Left forelimb (tissue), 1 donor: ENCODE data around the gene CAPN8.

Experiments
- DNase-seq: peaks from one replicate; pipeline ENCODE4 v3.0.0-alpha.2; 2018; ENCODE audit warnings: low spot score

The CAPN8 gene

DNA sequence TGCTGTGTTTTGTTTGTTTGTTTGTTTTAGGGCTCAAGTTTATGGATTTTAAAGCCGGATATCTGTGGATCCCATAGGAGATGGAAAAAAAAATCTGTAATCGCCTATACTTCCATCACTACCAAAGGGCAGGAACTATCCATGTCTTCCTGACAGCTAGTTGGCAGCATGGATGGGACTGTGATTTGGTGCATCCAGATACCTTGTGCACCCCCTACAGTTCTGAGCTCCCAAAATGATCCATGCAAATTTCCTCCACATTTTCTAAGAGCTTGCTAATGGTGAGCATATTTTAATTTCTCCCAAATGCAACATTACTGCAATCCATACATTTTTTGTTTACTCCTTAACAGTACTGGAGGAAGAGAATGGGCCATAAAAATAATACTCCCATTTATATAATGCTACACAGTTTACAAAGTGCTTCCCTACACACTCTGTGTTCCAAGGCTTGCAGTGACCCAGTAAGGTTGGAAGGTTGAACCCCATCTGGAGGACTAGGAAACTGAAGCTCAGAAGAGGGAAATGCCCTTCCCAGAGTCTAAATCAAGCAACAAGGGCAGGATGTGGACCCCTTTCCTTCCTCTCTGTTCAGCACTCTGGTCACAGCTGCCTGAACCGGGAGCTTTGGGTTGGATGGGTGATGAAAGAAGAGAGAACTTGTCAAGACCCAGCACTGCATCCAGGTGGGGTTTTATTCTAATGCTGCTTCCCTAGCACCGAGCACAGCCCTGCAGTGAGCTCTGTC is 48.0 kb downstream of the CAPN8 start:
- no peak for DNase-seq

- DNase-seq, result no peak
Measured at GRCh38 chr1:223616586-223616985, 48.9 kb downstream of the CAPN8 start.

DNA sequence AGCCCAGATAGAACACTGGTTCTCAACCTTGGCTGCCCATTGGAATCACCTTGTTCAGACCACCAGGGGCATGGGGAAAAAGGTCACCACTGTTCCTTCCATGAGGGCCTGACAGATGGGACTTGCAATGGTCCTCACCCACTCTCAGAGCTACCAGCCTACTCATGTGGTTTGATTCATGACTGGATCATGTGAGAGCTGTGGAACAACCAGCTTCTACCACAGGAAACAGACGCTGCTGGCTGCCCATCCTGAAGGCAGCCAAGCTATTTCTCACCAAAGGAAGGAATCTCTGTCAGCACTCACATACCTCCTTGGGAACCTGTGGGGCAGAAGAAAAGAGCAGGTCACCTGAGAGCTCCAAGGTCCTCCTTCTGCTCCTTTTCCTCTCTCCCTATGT is 53.6 kb downstream of the CAPN8 start:
- no peak for DNase-seq

GRCh38 chr1:223609977-223610376 is 55.5 kb downstream of the CAPN8 start:
- no peak for DNase-seq

DNA sequence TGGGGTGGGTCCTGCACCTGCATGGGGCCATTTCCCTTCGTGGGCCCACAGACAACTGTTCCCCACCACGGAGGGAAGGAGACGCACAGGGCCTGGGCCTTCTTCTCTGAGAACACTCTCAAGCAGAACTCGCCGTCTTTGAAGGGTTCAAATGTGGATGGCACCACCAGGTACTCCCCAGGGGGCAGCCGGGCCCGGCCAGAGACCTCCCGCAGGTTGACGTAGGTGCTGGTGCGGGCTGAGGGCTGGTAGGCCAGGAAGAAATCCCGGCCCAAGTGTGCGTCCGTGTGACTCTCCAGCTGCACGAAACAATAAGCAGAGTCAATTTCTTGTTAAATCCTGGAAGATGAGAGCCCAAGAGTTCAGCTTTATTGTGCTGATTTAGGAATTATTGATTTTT is 56.4 kb downstream of the CAPN8 start:
- no peak for DNase-seq

DNA sequence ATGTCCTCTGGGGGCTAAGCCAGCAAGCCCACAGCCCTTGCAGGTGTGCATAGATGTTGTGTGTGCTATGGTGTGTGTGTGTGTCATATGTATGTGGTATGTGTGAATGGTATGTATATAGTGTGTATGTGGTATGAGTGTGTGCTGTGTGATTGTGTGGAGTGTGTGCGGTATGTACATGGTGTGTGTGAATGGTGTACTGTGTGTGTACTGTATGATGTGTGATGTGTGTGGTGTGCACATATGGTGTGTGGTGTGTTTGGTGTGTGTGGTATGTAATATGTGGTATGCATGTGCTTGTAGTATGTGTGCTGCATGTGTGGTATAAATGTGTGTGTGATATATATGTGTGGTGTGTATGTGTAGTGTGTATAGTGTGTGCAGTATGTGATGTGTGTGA is 107.0 kb downstream of the CAPN8 start:
- DNase-seq, result no peak

DNA sequence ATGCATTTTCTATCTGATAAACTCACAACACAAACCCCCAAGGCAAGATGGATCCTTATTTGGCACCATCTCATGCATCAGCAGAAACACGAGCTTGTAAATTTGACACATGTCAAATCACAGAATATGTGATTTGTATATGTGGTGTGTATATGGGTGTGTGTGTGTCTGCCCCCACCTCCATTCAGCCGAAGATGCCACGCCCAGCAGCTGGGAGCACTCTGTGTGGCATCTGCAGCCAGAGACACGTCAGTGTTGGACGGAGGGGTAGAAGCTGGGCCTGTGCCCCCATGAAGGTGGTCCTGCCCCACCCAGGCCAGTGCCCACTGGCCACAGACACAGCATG is 108.4 kb downstream of the CAPN8 start:
- DNase-seq, result no peak

DNA sequence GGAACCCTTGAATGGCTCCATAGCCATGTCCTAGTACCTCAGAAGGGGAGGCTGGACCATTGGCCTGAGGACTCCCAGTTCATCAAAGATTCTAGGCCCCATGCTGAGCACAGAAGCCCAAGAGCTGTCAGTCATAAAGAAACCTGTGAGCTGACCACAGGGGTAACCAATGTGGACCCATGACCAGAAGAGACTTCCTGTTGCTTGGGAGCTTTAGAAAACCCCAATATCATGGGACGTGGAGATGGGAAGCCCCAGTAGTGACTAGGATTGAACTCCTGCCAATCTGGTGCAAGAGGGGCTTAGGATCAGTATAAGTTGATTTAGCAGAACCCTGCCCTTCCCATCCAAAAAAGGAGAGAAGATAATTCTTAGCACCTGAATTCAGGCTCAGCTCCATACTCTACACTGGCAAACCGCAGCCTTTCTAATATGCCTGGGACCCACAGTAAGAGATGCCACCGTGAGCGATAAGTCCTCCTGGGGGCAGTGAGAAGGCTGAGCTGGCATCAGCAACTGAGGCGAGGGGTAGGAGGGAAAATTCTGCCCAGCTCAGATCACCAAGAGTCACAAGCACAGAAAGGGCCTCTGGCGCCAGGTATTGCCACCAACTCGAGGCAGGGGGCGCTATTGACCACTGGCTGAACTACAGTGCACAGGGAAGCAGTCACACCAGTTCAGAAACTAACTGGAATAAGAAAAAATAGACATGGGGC is 108.9 kb downstream of the CAPN8 start:
- no peak for DNase-seq

DNA sequence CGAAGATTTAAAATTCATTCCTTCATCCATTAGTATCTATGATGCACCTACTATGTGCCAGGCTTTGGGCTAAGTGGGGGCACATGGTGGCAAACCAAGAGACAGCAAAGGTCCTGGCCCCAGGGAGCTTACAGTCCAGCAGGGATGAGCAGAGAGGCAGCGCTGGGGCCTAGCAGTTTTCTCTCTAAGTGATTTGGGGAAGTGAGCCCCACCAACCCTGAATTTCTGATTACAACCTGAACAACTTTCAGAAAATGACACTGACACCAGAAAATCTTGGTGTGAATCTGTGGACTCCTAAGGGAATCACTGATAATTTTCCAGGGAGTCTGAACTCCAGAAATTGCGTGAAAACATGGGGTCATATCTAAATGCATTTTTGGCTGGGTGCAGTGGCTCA is 111.5 kb downstream of the CAPN8 start:
- DNase-seq, result no peak

- no peak for DNase-seq
Measured at GRCh38 chr1:223551610-223552009, 113.9 kb downstream of the CAPN8 start.

- DNase-seq, result no peak
Measured at GRCh38 chr1:223549740-223550139, 115.8 kb downstream of the CAPN8 start.

GRCh38 chr1:223547316-223548114 is 118.0 kb downstream of the CAPN8 start:
- DNase-seq, result no peak

- no peak for DNase-seq
Measured at GRCh38 chr1:223545343-223545742, 120.2 kb downstream of the CAPN8 start.

- DNase-seq, result no peak
Measured at GRCh38 chr1:223543560-223543959, 121.9 kb downstream of the CAPN8 start.

GRCh38 chr1:223542831-223543230 is 122.7 kb downstream of the CAPN8 start:
- DNase-seq, result no peak

DNA sequence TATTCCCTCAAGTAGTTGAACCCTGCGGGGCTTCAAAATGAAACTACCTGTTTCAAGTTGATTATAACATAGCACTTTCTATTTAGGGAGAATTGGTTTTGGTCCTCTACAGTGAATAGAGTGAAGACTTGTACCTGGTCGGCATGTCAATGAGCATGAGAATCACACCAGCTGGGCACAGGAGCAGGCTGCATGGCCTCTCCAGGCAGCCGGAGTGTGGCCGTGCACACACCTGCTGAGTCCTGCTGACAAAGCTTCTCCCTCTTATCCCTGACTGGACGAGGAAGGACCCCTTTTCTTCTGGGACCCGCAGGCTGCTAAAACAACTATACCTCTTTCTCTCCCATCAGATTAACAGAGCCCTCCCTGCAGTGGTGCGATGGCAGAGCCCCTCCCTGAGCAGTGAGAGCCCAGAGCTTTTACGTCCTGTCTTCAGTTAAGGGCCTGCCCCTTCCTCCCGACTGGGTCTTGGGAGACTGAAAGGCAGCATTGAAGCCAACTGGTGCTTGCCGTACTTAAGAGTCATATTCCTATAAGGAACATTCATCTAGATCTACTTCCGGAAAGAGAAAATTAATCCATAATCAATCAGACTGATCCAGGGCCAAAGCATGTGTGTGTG is 124.9 kb downstream of the CAPN8 start:
- DNase-seq, result no peak

DNA sequence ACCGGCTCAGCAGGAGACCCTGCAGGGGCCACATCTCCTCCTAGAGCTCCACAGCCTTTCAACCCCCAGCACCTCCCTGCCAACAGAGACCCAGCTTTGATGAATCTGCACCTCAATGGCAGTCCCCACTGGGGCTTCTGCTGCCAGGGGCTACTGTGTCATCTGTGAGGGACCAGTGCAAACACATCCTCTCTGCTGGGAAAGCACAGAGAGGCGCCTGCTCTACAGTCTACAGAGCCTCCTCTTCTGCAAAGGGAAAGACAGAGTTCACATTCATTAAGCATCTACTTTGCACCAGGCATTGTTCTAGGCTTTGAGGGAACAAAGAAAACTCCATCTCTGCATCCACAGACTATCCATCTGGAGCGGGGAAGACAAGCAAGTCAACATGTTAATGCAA is 125.8 kb downstream of the CAPN8 start:
- no peak for DNase-seq

DNA sequence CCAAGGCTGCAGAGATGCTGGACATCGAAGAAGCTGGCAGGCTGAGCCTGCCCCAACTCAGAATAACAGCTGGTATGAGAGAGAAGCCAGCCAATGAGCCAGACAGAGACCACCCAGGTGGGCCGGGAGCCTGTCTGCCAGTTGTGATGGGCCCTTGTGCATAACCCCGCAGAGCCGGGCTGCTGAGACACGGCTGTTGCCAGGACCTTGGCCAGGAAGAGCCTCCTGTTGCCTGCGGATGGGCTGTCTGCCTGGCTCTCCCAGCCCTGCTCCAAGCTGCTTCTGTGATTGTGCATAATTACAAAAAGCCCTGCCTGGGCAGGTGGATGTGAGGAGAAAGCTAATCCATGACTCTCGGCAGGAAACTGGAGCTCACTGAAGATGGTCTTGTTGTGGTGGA is 126.5 kb downstream of the CAPN8 start:
- no peak for DNase-seq

GRCh38 chr1:223535319-223535718 is 130.2 kb downstream of the CAPN8 start:
- DNase-seq, result no peak

GRCh38 chr1:223534677-223535076 is 130.8 kb downstream of the CAPN8 start:
- no peak for DNase-seq

DNA sequence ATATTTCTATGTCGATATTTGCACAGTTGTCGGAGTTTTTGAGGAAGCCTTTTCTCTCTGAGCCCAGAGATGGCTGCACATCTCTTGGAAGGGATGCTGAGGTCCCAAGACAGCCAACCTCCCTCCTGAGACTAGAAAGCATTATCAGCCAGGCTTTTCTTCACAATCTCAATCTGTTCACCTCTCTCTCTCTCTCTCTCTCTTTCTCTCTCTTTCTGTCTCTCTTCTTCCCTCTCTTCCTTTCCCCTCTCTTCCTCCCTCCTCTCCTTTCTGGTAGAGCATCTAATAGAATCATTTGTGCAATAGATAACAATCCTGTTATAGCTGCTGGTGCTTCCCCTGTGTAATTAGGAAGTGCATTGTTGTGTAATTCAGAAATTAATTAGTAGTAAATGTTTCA is 131.8 kb downstream of the CAPN8 start:
- no peak for DNase-seq

DNA sequence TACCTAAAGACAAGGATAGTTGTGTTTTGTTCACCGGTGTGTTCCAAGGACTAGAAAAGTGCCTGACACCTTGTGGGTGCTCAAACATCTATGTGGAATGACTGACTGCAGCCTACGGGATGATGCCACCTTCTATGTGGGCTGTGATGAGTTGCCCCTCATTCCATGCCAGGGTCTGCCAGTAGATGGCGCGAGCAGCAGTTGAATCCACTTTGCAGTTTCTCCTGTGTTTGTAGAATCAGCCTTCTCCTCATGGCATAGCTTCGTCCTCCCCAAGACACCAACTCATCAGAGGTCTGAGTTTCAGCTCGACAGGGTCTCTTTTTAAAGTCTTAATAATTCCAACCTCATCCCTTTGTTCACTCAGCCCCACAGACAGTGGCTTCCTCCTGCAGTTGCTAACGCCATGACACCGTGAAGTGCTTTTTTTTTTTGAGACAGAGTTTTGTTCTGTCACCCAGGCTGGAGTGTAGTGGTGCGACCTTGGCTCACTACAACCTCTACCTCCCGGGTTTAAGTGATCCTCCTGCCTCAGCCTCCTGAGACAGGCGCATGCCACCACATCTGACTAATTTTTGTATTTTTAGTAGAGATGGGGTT is 133.7 kb downstream of the CAPN8 start:
- DNase-seq, result no peak
